ENCODE results near the gene IDI1. TPM values are rescaled to one million over a fixed set of nuclear protein-coding genes. Genes with fewer than 3 reads are reported as not detected.
"Not testable (repeated sequence)": the region's sequence is repeated elsewhere in the genome, so short reads cannot be mapped to it uniquely, and the experiment has no call there.

Gene IDI1
- total RNA-seq, 1 experiment from 2014 or later, result 44.7 TPM

- no peaks in the 10 kb centered on the region for H3K4me1 Mint-ChIP-seq
- Histone ChIP-seq H2BK5ac (ENCODE audit: insufficient read length, low read length) (no peak overlapping the region), H2BK12ac (ENCODE audit: insufficient read length, low read depth, low read length) (no peak overlapping the region), H3K4me2 (ENCODE audit: insufficient read depth, insufficient read length, low read length) (no peak overlapping the region), H3K9ac (ENCODE audit: extremely low read depth, insufficient read length, low read length) (no peak overlapping the region), H2AK5ac (ENCODE audit: insufficient read length, low read length) (no peak overlapping the region), H3K14ac (ENCODE audit: insufficient read depth, low read length) (no peak overlapping the region), H2BK20ac (ENCODE audit: low read depth, low read length, poor library complexity, severe bottlenecking) (no peak overlapping the region), H3K4ac (ENCODE audit: low read depth, low read length) (no peak overlapping the region), H3K79me1 (ENCODE audit: insufficient read depth, low read depth, low read length, poor library complexity, severe bottlenecking) (no peaks in the 10 kb centered on the region), H4K91ac (ENCODE audit: insufficient read length, low read depth, low read length) (no peak overlapping the region), H3K79me2 (ENCODE audit: insufficient read depth, low read length) (no peaks in the 10 kb centered on the region), H3K23me2 (ENCODE audit: insufficient read length, low read depth, low read length, poor library complexity, severe bottlenecking) (no peaks in the 10 kb centered on the region), H2BK15ac (ENCODE audit: low read depth, low read length) (no peak overlapping the region), H3K27ac (ENCODE audit: insufficient read length, low read depth, low read length) (no peak overlapping the region), H4K8ac (replicated peaks; ENCODE audit: insufficient read length, low read depth, low read length) (no peak overlapping the region), H3T11ph (ENCODE audit: low read length) (no peak overlapping the region), H3K9me3 (ENCODE audit: control insufficient read depth, low read depth, low read length) (no peaks in the 10 kb centered on the region), H4K20me1 (ENCODE audit: control insufficient read depth, insufficient read depth, insufficient read length) (peaks cover 4% of the 10 kb centered on the region), H3K56ac (ENCODE audit: insufficient read length, low read depth, low read length) (no peak overlapping the region), H3K4me1 (ENCODE audit: insufficient read depth, low read length) (no peaks in the 10 kb centered on the region), H4K5ac (ENCODE audit: insufficient read length, low read depth, low read length) (no peak overlapping the region), H3K23ac (ENCODE audit: insufficient read length, low read depth, low read length) (no peak overlapping the region), H3K27me3 (ENCODE audit: insufficient read depth, low read length) (no peaks in the 10 kb centered on the region), H3K18ac (ENCODE audit: insufficient read length, low read depth, low read length) (no peak overlapping the region), H2BK120ac (ENCODE audit: low read depth, low read length, poor library complexity, severe bottlenecking) (no peak overlapping the region), H2AFZ (ENCODE audit: low read length) (no peak overlapping the region)
- no peaks in the 10 kb centered on the region for H3K9me3 Mint-ChIP-seq
- no peak for DNase-seq
- no peak overlapping the region for H3K4me3 Mint-ChIP-seq
- TF ChIP-seq CTCF (conservative IDR thresholded peaks at IDR 0.05), result no peak
- H3K27me3 Mint-ChIP-seq (ENCODE audit: low read depth), result no peaks in the 10 kb centered on the region; the same call in 1 of the 2 replicates
- WGBS (ENCODE audit: extremely low coverage, insufficient read length, low lambda C conversion rate), result no CpG with 5 or more reads among the region's 7 CpGs
- peaks cover 75 to 92% (median 92%) of the 10 kb centered on the region in 3 experiments; a peak in 6 of 7 replicates for H3K36me3 Mint-ChIP-seq (ENCODE audit: insufficient read depth in 1 of 3, low read depth in 3 of 3)
- no peak overlapping the region for H3K27ac Mint-ChIP-seq
These were observed 38.2 kb downstream of the IDI1 start for GRCh38 chr10:1010703-1011102.

DNA sequence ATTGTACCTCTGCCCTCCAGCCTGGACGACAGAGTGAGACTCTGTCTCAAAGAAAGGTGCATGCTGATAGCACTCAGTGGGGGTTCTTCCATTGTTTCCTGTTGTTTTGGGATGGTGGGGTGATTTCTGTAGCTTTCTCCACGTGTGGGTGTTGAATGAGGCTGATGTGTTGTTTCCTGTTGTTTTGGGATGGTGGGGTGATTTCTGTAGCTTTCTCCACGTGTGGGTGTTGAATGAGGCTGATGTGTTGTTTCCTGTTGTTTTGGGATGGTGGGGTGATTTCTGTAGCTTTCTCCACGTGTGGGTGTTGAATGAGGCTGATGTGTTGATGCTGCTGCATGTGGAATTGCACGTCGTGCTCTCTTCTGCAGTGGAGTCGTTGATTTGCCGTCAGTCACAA is 39.0 kb downstream of the IDI1 start:
- H3K27me3 ChIP-seq (ENCODE audit: insufficient read depth, low read length); H3K27ac ChIP-seq (ENCODE audit: insufficient read length, low read depth, low read length); H4K8ac ChIP-seq (replicated peaks; ENCODE audit: insufficient read length, low read depth, low read length); H3K23me2 ChIP-seq (ENCODE audit: insufficient read length, low read depth, low read length, poor library complexity, severe bottlenecking); H3K4me1 ChIP-seq (ENCODE audit: insufficient read depth, low read length); DNase-seq; H3K27ac Mint-ChIP-seq; H3K56ac ChIP-seq (ENCODE audit: insufficient read length, low read depth, low read length); H3K23ac ChIP-seq (ENCODE audit: insufficient read length, low read depth, low read length); H3K79me2 ChIP-seq (ENCODE audit: insufficient read depth, low read length); H3K79me1 ChIP-seq (ENCODE audit: insufficient read depth, low read depth, low read length, poor library complexity, severe bottlenecking); H2BK5ac ChIP-seq (ENCODE audit: insufficient read length, low read length); H2BK120ac ChIP-seq (ENCODE audit: low read depth, low read length, poor library complexity, severe bottlenecking); H4K5ac ChIP-seq (ENCODE audit: insufficient read length, low read depth, low read length); H3K9me3 ChIP-seq (ENCODE audit: control insufficient read depth, low read depth, low read length); H3T11ph ChIP-seq (ENCODE audit: low read length); H2AFZ ChIP-seq (ENCODE audit: low read length); H3K9me3 Mint-ChIP-seq; H3K18ac ChIP-seq (ENCODE audit: insufficient read length, low read depth, low read length); H3K4me3 Mint-ChIP-seq; H4K91ac ChIP-seq (ENCODE audit: insufficient read length, low read depth, low read length); H3K4ac ChIP-seq (ENCODE audit: low read depth, low read length); H2BK15ac ChIP-seq (ENCODE audit: low read depth, low read length); H3K4me2 ChIP-seq (ENCODE audit: insufficient read depth, insufficient read length, low read length); H2BK12ac ChIP-seq (ENCODE audit: insufficient read length, low read depth, low read length); H2BK20ac ChIP-seq (ENCODE audit: low read depth, low read length, poor library complexity, severe bottlenecking); H3K9ac ChIP-seq (ENCODE audit: extremely low read depth, insufficient read length, low read length); H3K27me3 Mint-ChIP-seq (ENCODE audit: low read depth); H3K14ac ChIP-seq (ENCODE audit: insufficient read depth, low read length); H2AK5ac ChIP-seq (ENCODE audit: insufficient read length, low read length); H4K20me1 ChIP-seq (ENCODE audit: control insufficient read depth, insufficient read depth, insufficient read length); H3K4me1 Mint-ChIP-seq: not testable (repeated sequence)
- WGBS (ENCODE audit: extremely low coverage, insufficient read length, low lambda C conversion rate), result no CpG with 5 or more reads among the region's 8 CpGs
- H3K36me3 Mint-ChIP-seq (ENCODE audit: insufficient read depth in 1 of 3, low read depth in 3 of 3), result peaks cover 79 to 95% (median 95%) of the 10 kb centered on the region in 3 experiments

Data from H9 (cell line).